ENCODE data around the gene SMURF2.

GRCh38 chr17:64658931-64659330 lies 3.2 kb downstream of the SMURF2 start:
- TF ChIP-seq, protein P1, sequence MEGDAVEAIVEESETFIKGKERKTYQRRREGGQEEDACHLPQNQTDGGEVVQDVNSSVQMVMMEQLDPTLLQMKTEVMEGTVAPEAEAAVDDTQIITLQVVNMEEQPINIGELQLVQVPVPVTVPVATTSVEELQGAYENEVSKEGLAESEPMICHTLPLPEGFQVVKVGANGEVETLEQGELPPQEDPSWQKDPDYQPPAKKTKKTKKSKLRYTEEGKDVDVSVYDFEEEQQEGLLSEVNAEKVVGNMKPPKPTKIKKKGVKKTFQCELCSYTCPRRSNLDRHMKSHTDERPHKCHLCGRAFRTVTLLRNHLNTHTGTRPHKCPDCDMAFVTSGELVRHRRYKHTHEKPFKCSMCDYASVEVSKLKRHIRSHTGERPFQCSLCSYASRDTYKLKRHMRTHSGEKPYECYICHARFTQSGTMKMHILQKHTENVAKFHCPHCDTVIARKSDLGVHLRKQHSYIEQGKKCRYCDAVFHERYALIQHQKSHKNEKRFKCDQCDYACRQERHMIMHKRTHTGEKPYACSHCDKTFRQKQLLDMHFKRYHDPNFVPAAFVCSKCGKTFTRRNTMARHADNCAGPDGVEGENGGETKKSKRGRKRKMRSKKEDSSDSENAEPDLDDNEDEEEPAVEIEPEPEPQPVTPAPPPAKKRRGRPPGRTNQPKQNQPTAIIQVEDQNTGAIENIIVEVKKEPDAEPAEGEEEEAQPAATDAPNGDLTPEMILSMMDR (conservative IDR thresholded peaks at IDR 0.05): no peak
- no peak for TF ChIP-seq ZFX (IDR thresholded peaks at IDR 0.05)

Measured in C4-2B (cell line).